HG03108 (cell line): ENCODE results near the gene POLR2B.
"Not testable (repeated sequence)": the region's sequence is repeated elsewhere in the genome, so short reads cannot be mapped to it uniquely, and the experiment has no call there.

ENCODE experiments used
- ATAC-seq: cut with Tn5 transposase; IDR thresholded peaks from one replicate; pipeline ENCODE4 v1.9.1; 2021; ENCODE audit warnings: moderate library complexity; ENCODE audit not compliant: unreplicated experiment

The POLR2B gene

GRCh38 chr4:56986192-56986591 is 7.5 kb downstream of the POLR2B start:
- ATAC-seq = no peak

GRCh38 chr4:56986952-56987351 is 8.3 kb downstream of the POLR2B start:
- ATAC-seq = no peak

GRCh38 chr4:56990109-56990905 is 11.6 kb downstream of the POLR2B start:
- no peak for ATAC-seq

GRCh38 chr4:56995525-56995924 is 16.8 kb downstream of the POLR2B start:
- no peak for ATAC-seq

GRCh38 chr4:56999751-57000150 is 21.1 kb downstream of the POLR2B start:
- ATAC-seq = no peak

- no peak for ATAC-seq
These were observed 34.9 kb downstream of the POLR2B start for GRCh38 chr4:57013543-57014120.

- ATAC-seq = no peak
These were observed 40.3 kb downstream of the POLR2B start for GRCh38 chr4:57018980-57019379.

GRCh38 chr4:57020467-57021101 is 41.9 kb downstream of the POLR2B start:
- no peak for ATAC-seq

- ATAC-seq = no peak
These were observed 44.4 kb downstream of the POLR2B start for GRCh38 chr4:57023104-57023503.

- no peak for ATAC-seq
These were observed 55.8 kb downstream of the POLR2B start for GRCh38 chr4:57034520-57034919.

- no peak for ATAC-seq
These were observed 59.4 kb downstream of the POLR2B start for GRCh38 chr4:57037982-57038604.

- ATAC-seq = no peak
These were observed 60.6 kb downstream of the POLR2B start for GRCh38 chr4:57039345-57039744.

- no peak for ATAC-seq
These were observed 61.8 kb downstream of the POLR2B start for GRCh38 chr4:57040510-57040909.

- no peak for ATAC-seq
These were observed 62.3 kb downstream of the POLR2B start for GRCh38 chr4:57041020-57041419.

GRCh38 chr4:57042711-57043169 is 64.0 kb downstream of the POLR2B start:
- no peak for ATAC-seq

GRCh38 chr4:57043347-57044251 is 64.9 kb downstream of the POLR2B start:
- ATAC-seq = no peak

GRCh38 chr4:57044279-57044678 is 65.6 kb downstream of the POLR2B start:
- no peak for ATAC-seq

GRCh38 chr4:57044996-57045395 is 66.3 kb downstream of the POLR2B start:
- no peak for ATAC-seq

- not testable (repeated sequence) for ATAC-seq
These were observed 68.3 kb downstream of the POLR2B start for GRCh38 chr4:57047046-57047445.

GRCh38 chr4:57048590-57049304 is 70.1 kb downstream of the POLR2B start:
- ATAC-seq = no peak
